Endodermal cell (in vitro differentiated cells): ENCODE data around the gene XYLT1. TPM values are rescaled to one million over a fixed set of nuclear protein-coding genes. Genes with fewer than 3 reads are reported as not detected.

Experiments
- DNase-seq: peaks from one replicate; pipeline ENCODE4 v3.0.0-alpha.2; 2017
- H3K27ac ChIP-seq: 2 replicates; pipeline ENCODE4 v1.5.1; 2013; ENCODE audit warnings: mild to moderate bottlenecking, low read depth, low read length, moderate library complexity
- H3K27me3 ChIP-seq: 2 replicates; pipeline ENCODE4 v1.6.1; 2013; ENCODE audit warnings: mild to moderate bottlenecking, low read length, moderate library complexity; ENCODE audit not compliant: insufficient read depth, control insufficient read depth, poor library complexity, severe bottlenecking
- H3K36me3 ChIP-seq: 2 replicates; pipeline ENCODE4 v1.7.0; 2013; ENCODE audit warnings: mild to moderate bottlenecking, low read length, moderate library complexity; ENCODE audit not compliant: control insufficient read depth, insufficient read depth
- H3K4me1 ChIP-seq: one replicate; pipeline ENCODE4 v1.7.0; 2013; ENCODE audit warnings: low read length; ENCODE audit not compliant: control insufficient read depth, insufficient read depth
- H3K4me3 ChIP-seq: 2 replicates; pipeline ENCODE4 v1.5.1; 2013; ENCODE audit warnings: mild to moderate bottlenecking, low read length, moderate library complexity
- H3K9ac ChIP-seq: 2 replicates; pipeline ENCODE4 v1.6.1; 2013; ENCODE audit warnings: mild to moderate bottlenecking, low read length, moderate library complexity; ENCODE audit not compliant: poor library complexity, severe bottlenecking; ENCODE audit errors: extremely low read depth
- H3K9me3 ChIP-seq: 2 replicates; pipeline ENCODE4 v1.6.1; 2013; ENCODE audit warnings: mild to moderate bottlenecking, low read length, moderate library complexity; ENCODE audit not compliant: control insufficient read depth
- H3K27ac Mint-ChIP-seq: 2 replicates; pipeline ENCODE4 v1.8.0; 2020; ENCODE audit warnings: mixed read lengths
- H3K27me3 Mint-ChIP-seq: 2 replicates; pipeline ENCODE4 v1.8.0; 2021; ENCODE audit warnings: mild to moderate bottlenecking, mixed read lengths; ENCODE audit not compliant: insufficient read depth
- H3K36me3 Mint-ChIP-seq: 2 replicates; pipeline ENCODE4 v1.8.0; 2020; ENCODE audit warnings: low read depth, mixed read lengths
- H3K4me1 Mint-ChIP-seq: 2 replicates; pipeline ENCODE4 v1.8.0; 2020; ENCODE audit warnings: mixed read lengths
- H3K4me3 Mint-ChIP-seq: 2 replicates; pipeline ENCODE4 v1.8.0; 2020; ENCODE audit warnings: mild to moderate bottlenecking, moderate library complexity, mixed read lengths
- H3K9me3 Mint-ChIP-seq: 2 replicates; pipeline ENCODE4 v1.8.0; 2020; ENCODE audit warnings: mild to moderate bottlenecking, mixed read lengths
- CTCF ChIP-seq: fragments of 200-600 bp; sonication (generic); conservative IDR thresholded peaks from 2 replicates; pipeline ENCODE4 v1.5.0; 2021; ENCODE audit warnings: antibody characterized with exemption, mild to moderate bottlenecking
- WGBS, 2 experiments: methylation state at CpG; one replicate each; pipeline versions ENCODE4 v1.1.5 to v1.1.7; 2013; ENCODE audit warnings: missing lambda C conversion rate in 2 of 2, mixed read lengths in 1 of 2; ENCODE audit not compliant: insufficient coverage in 1 of 2, insufficient read length in 1 of 2; 5-methylcytosine and 5-hydroxymethylcytosine counted together
- total RNA-seq, 2 donors: library from RNA; stranded (reverse); fragmentation: NEBNext Ultra II Directional in 1 of 2; extraction: Animal tissue kit (Norgen Biotek cat#: 25700) in 1 of 2; gene quantifications; 2 replicates in 1 of 2; 3 replicates in 1 of 2; pipeline ENCODE4 v1.2.1, GENCODE V29; 2021

Gene XYLT1
- total RNA-seq, 2 donors from 2014 or later = 26.8 to 28.5 TPM

DNA sequence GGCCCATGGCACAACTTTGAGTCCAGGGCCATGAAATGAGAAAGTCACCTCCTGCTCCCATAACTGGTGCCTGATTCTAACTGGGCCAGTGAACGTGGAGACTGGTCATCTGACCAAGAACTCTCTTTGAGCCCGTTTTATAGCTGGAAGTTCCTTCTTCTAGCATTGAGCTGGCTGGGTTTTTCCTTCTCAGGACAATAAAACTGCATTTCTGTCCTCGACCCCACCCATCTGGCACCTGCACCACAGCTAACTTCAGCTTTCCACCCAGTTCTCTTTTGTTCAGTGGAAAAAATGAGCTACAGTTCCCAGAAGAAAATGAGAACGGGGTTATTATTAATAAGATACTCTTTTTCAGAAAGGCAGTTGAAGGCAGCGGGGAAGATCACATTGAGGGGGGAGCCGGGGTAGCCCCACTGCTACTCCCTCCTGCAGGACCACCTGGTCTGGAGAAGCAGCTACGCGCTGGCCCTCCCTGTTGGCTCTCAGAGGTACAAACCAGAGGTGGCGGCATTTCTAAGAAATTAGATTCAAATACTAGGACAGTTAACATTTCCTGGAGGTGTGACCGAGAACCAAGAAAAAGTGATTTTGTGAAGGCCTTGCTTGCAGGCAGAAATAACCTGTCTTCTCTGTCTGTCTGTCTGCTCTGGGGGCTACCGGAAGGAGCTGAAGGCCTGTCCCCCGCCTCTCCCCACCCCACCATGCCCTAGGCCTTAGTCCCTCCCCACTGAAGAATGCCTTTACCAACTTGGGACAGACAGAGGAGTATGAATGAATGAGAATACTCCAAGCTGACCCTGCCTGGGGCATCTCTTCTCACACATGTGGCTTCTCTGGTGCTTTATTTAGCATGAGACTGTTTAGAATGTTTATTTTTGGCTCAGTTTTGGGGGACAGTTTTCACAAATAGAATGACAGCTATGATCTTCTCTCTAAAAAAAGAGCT is 123.9 kb downstream of the XYLT1 start:
- DNase-seq = no peak
- Histone ChIP-seq H3K27ac (no peak overlapping the region), H3K9ac (no peak overlapping the region), H3K4me1 (no peaks in the 10 kb centered on the region), H3K36me3 (no peaks in the 10 kb centered on the region), H3K27me3 (no peaks in the 10 kb centered on the region), H3K4me3 (no peak overlapping the region), H3K9me3 (no peaks in the 10 kb centered on the region)
- WGBS, 2 experiments = 94 to 98% methylated on average over 8 to 12 of the region's 12 CpGs
- no peaks in the 10 kb centered on the region for H3K9me3 Mint-ChIP-seq
- no peak overlapping the region for H3K4me3 Mint-ChIP-seq
- TF ChIP-seq CTCF = no peak
- peaks cover 3% of the 10 kb centered on the region for H3K36me3 Mint-ChIP-seq
- no peak overlapping the region for H3K27ac Mint-ChIP-seq
- H3K4me1 Mint-ChIP-seq = peaks cover 10% of the 10 kb centered on the region
- no peaks in the 10 kb centered on the region for H3K27me3 Mint-ChIP-seq

- Histone ChIP-seq H3K27me3 (no peaks in the 10 kb centered on the region), H3K4me3 (no peak overlapping the region), H3K27ac (no peak overlapping the region), H3K9me3 (no peaks in the 10 kb centered on the region), H3K36me3 (no peaks in the 10 kb centered on the region), H3K9ac (no peak overlapping the region), H3K4me1 (no peaks in the 10 kb centered on the region)
- H3K36me3 Mint-ChIP-seq = no peaks in the 10 kb centered on the region
- no peaks in the 10 kb centered on the region for H3K9me3 Mint-ChIP-seq
- no peak overlapping the region for H3K4me3 Mint-ChIP-seq
- H3K27me3 Mint-ChIP-seq = no peaks in the 10 kb centered on the region
- H3K27ac Mint-ChIP-seq = no peak overlapping the region
- DNase-seq = no peak
- 87 to 89% methylated on average over 3 to 5 of the region's 5 CpGs for WGBS, 2 experiments
- H3K4me1 Mint-ChIP-seq = no peaks in the 10 kb centered on the region
- TF ChIP-seq CTCF = no peak
Observed at GRCh38 chr16:17345043-17345442, 125.7 kb downstream of the XYLT1 start.

- no peaks in the 10 kb centered on the region for H3K36me3 Mint-ChIP-seq
- no peak overlapping the region for H3K4me3 Mint-ChIP-seq
- Histone ChIP-seq H3K9ac (no peak overlapping the region), H3K27ac (no peak overlapping the region), H3K9me3 (no peaks in the 10 kb centered on the region), H3K27me3 (no peaks in the 10 kb centered on the region), H3K4me1 (no peaks in the 10 kb centered on the region), H3K4me3 (no peak overlapping the region), H3K36me3 (no peaks in the 10 kb centered on the region)
- H3K4me1 Mint-ChIP-seq = no peaks in the 10 kb centered on the region
- 82 to 93% methylated on average over 7 to 8 of the region's 8 CpGs for WGBS, 2 experiments
- no peaks in the 10 kb centered on the region for H3K9me3 Mint-ChIP-seq
- DNase-seq = no peak
- no peaks in the 10 kb centered on the region for H3K27me3 Mint-ChIP-seq
- no peak overlapping the region for H3K27ac Mint-ChIP-seq
- TF ChIP-seq CTCF = no peak
Observed at GRCh38 chr16:17343728-17344127, 127.0 kb downstream of the XYLT1 start.
